Mesothelial cell of epicardium (in vitro differentiated cells): ENCODE data around the gene CTSS. TPM values are rescaled to one million over a fixed set of nuclear protein-coding genes. Genes with fewer than 3 reads are reported as not detected.
"Not testable (repeated sequence)": the region's sequence is repeated elsewhere in the genome, so short reads cannot be mapped to it uniquely, and the experiment has no call there.

Experiments
- DNase-seq, 2 experiments: peaks; one replicate each; pipeline ENCODE4 v3.0.0; 2021; ENCODE audit warnings: low spot score in 2 of 2; ENCODE audit not compliant: unreplicated experiment in 2 of 2
- H3K27ac Mint-ChIP-seq: 2 replicates; pipeline ENCODE4 v1.8.0; 2021; ENCODE audit warnings: mixed read lengths
- H3K27me3 Mint-ChIP-seq: 2 replicates; pipeline ENCODE4 v1.8.0; 2021; ENCODE audit warnings: low read depth, mixed read lengths
- H3K36me3 Mint-ChIP-seq: 2 replicates; pipeline ENCODE4 v1.8.0; 2021; ENCODE audit warnings: mixed read lengths
- H3K4me1 Mint-ChIP-seq: 2 replicates; pipeline ENCODE4 v1.8.0; 2021; ENCODE audit warnings: mixed read lengths
- H3K4me3 Mint-ChIP-seq: 2 replicates; pipeline ENCODE4 v1.8.0; 2021; ENCODE audit warnings: mild to moderate bottlenecking, moderate library complexity, mixed read lengths
- H3K9me3 Mint-ChIP-seq: 2 replicates; pipeline ENCODE4 v1.8.0; 2021; ENCODE audit warnings: mixed read lengths
- total RNA-seq: library from RNA; stranded (reverse); gene quantifications from 3 replicates; pipeline ENCODE4 v1.2.1, GENCODE V29; 2021
- TF ChIP-seq, protein P1 (sequence below): fragments of 200-600 bp; sonication (generic); IDR thresholded peaks from one replicate; pipeline ENCODE4 v1.5.0; 2021; ENCODE audit warnings: antibody characterized with exemption; ENCODE audit not compliant: unreplicated experiment

Gene CTSS
- total RNA-seq, 1 donor from 2014 or later, result 2.6 TPM

DNA sequence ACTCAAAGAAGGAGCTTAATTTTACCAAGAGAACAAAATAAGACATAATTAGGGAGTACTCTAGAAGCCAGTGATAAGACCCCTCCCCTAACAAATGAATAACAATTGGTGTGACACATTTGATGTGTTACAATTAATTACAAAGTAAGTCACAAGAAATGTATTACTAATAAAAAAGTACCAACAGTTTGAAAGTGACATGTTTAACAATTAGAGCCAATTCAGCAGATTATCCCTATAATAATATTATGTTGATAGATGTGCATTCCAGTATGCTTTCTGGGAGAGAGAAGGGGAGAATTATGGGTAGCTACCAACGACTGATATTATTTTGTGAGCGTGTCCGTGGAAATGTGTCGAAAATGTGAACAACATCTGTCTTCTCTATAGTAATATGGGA lies 23.4 kb upstream of the CTSS start:
- DNase-seq, result no peak
- Mint-ChIP-seq H3K27ac (no peak overlapping the region), H3K36me3 (no peaks in the 10 kb centered on the region), H3K4me1 (no peaks in the 10 kb centered on the region), H3K4me3 (no peak overlapping the region), H3K9me3 (no peaks in the 10 kb centered on the region), H3K27me3 (no peaks in the 10 kb centered on the region)
- TF ChIP-seq, protein P1, sequence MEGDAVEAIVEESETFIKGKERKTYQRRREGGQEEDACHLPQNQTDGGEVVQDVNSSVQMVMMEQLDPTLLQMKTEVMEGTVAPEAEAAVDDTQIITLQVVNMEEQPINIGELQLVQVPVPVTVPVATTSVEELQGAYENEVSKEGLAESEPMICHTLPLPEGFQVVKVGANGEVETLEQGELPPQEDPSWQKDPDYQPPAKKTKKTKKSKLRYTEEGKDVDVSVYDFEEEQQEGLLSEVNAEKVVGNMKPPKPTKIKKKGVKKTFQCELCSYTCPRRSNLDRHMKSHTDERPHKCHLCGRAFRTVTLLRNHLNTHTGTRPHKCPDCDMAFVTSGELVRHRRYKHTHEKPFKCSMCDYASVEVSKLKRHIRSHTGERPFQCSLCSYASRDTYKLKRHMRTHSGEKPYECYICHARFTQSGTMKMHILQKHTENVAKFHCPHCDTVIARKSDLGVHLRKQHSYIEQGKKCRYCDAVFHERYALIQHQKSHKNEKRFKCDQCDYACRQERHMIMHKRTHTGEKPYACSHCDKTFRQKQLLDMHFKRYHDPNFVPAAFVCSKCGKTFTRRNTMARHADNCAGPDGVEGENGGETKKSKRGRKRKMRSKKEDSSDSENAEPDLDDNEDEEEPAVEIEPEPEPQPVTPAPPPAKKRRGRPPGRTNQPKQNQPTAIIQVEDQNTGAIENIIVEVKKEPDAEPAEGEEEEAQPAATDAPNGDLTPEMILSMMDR, result no peak

DNA sequence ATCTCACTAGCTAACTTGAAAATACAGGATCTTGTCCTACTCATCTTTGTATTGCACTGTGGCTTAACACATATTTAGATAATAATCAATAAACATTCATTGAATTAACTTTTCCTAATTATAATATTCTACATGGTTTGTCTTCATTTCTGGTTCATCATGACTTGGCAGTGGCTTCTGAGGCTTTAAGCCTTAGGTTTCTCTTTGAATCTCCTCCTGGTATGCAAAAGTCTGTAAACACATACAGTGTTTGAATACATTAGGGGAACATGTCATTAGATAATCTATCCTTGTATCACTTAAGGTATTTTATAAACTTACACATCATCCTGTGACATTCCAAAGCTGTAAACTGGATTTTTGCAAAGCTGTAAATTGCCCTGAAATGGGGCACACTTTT lies 21.9 kb upstream of the CTSS start:
- Mint-ChIP-seq H3K36me3 (no peaks in the 10 kb centered on the region), H3K4me3 (no peak overlapping the region), H3K27ac (no peak overlapping the region), H3K4me1 (peaks cover 5% of the 10 kb centered on the region), H3K9me3 (no peaks in the 10 kb centered on the region), H3K27me3 (no peaks in the 10 kb centered on the region)
- DNase-seq, result no peak
- TF ChIP-seq, protein P1, result no peak

GRCh38 chr1:150780510-150780909 lies 14.9 kb upstream of the CTSS start:
- no peak for DNase-seq
- H3K9me3 Mint-ChIP-seq, result peaks cover 5% of the 10 kb centered on the region
- no peaks in the 10 kb centered on the region for H3K27me3 Mint-ChIP-seq
- TF ChIP-seq, protein P1, result no peak
- no peak overlapping the region for H3K4me3 Mint-ChIP-seq
- H3K27ac Mint-ChIP-seq, result no peak overlapping the region
- H3K36me3 Mint-ChIP-seq, result peaks cover 6% of the 10 kb centered on the region
- H3K4me1 Mint-ChIP-seq, result peaks cover 5% of the 10 kb centered on the region

DNA sequence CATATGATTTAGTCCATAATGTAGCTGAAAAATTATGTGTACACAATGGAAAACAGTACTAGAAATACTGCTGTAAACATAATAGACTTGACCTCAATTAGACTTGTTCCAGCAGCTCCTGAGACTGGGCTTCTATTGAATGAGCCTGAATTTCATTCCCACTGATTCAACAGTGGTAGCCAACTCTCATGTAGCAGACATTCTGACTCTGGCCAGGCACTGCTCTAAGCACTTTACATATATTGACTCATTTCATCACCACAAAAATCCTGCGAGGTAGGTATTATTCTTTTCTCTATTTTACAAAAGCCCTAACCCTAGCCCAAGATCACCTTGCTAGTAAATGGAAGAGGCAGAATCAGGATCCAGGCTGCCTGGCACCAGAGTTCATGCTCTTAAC lies 12.8 kb upstream of the CTSS start:
- H3K27ac Mint-ChIP-seq, result no peak overlapping the region
- peaks cover 3% of the 10 kb centered on the region for H3K4me1 Mint-ChIP-seq
- peaks cover 6% of the 10 kb centered on the region for H3K36me3 Mint-ChIP-seq
- no peaks in the 10 kb centered on the region for H3K27me3 Mint-ChIP-seq
- DNase-seq, result no peak
- H3K4me3 Mint-ChIP-seq, result no peak overlapping the region
- peaks cover 5% of the 10 kb centered on the region for H3K9me3 Mint-ChIP-seq
- TF ChIP-seq, protein P1, result no peak

GRCh38 chr1:150777544-150777943 lies 12.0 kb upstream of the CTSS start:
- DNase-seq, result no peak
- no peak overlapping the region for H3K27ac Mint-ChIP-seq
- no peak overlapping the region for H3K4me3 Mint-ChIP-seq
- peaks cover 5% of the 10 kb centered on the region for H3K9me3 Mint-ChIP-seq
- no peaks in the 10 kb centered on the region for H3K27me3 Mint-ChIP-seq
- TF ChIP-seq, protein P1, result no peak
- H3K36me3 Mint-ChIP-seq, result peaks cover 6% of the 10 kb centered on the region
- H3K4me1 Mint-ChIP-seq, result no peaks in the 10 kb centered on the region

GRCh38 chr1:150775931-150776505 lies 10.4 kb upstream of the CTSS start:
- not testable (repeated sequence) for H3K36me3 Mint-ChIP-seq

More at GRCh38 chr1:150775931-150776505, 10.4 kb upstream of the CTSS start:
- H3K27ac Mint-ChIP-seq, DNase-seq, H3K27me3 Mint-ChIP-seq, H3K9me3 Mint-ChIP-seq, H3K4me1 Mint-ChIP-seq, H3K4me3 Mint-ChIP-seq: not testable (repeated sequence)
